Measurements from ENCODE around the gene MYO18B.

- no peak for TF ChIP-seq TAF1 (IDR thresholded peaks at IDR 0.05; ENCODE audit: low read depth)
- no peak for TF ChIP-seq EP300 (IDR thresholded peaks at IDR 0.05; ENCODE audit: borderline replicate concordance)
- no peak for TF ChIP-seq YY1 (IDR thresholded peaks at IDR 0.05; ENCODE audit: low read depth)
- no peak for TF ChIP-seq FOXM1 (IDR thresholded peaks at IDR 0.05; ENCODE audit: borderline replicate concordance, low read depth)
- no peak for TF ChIP-seq MAX (IDR thresholded peaks at IDR 0.05)
- TF ChIP-seq REST (IDR thresholded peaks at IDR 0.05; ENCODE audit: low read depth), result no peak
- TF ChIP-seq TEAD4 (IDR thresholded peaks at IDR 0.05), result no peak
Measured at GRCh38 chr22:25972397-25972796, 230.4 kb downstream of the MYO18B start.
